Panc1 (cell line): ENCODE data around the gene B4GALT3. TPM values are rescaled to one million over a fixed set of nuclear protein-coding genes. Genes with fewer than 3 reads are reported as not detected.
A peak's percentile ranks its signal among the peaks of the same experiment; 100 is the strongest.

Experiments used
- ATAC-seq: fragments of 200-7000 bp; cut with Tn5 transposase; 2 replicates; pipeline ENCODE4 v1.9.1; 2020; ENCODE audit warnings: mild to moderate bottlenecking, moderate library complexity
- BruUV-seq: library from RNA; stranded (reverse); fragments of 400-500 nt; replicated peaks from 2 replicates; lab custom pipeline; 2021; lab: Mats Ljungman, UMichigan
- CTCF ChIA-PET: fragments of 300-600 bp; sonication (Branson Sonifier 250); formaldehyde crosslinking; loops from one replicate; lab custom pipeline; 2022; ENCODE audit warnings: antibody characterized with exemption; lab: Charles Lee
- POLR2A ChIA-PET: fragments of 300-600 bp; sonication (Branson Sonifier 250); formaldehyde crosslinking; loops from one replicate; lab custom pipeline; 2022; ENCODE audit warnings: antibody characterized with exemption; lab: Charles Lee
- DNase-seq: peaks from one replicate; pipeline ENCODE4 v3.0.0-alpha.2; 2010; ENCODE audit warnings: low read depth, low spot score
- H3K27ac ChIP-seq: 2 replicates; pipeline ENCODE4 v1.5.1; 2011; ENCODE audit warnings: mild to moderate bottlenecking, low read length, inconsistent platforms
- H3K27me3 ChIP-seq: fragments of 200-500 bp; sonication (Bioruptor generic); 2 replicates; pipeline ENCODE4 v1.6.0; 2014; ENCODE audit warnings: low read length, inconsistent platforms; ENCODE audit not compliant: control insufficient read depth, insufficient read depth
- H3K36me3 ChIP-seq: fragments of 200-500 bp; sonication (Bioruptor generic); 2 replicates; pipeline ENCODE4 v1.5.1; 2014; ENCODE audit warnings: inconsistent platforms, mild to moderate bottlenecking, low read length, moderate library complexity; ENCODE audit not compliant: control insufficient read depth, insufficient read depth
- H3K4me1 ChIP-seq: 2 replicates; pipeline ENCODE4 v1.5.1; 2011; ENCODE audit warnings: inconsistent platforms, mild to moderate bottlenecking, low read length, moderate library complexity; ENCODE audit not compliant: control insufficient read depth, insufficient read depth
- H3K4me3 ChIP-seq, 2 experiments: 2 replicates each; pipeline ENCODE4 v1.5.1; 2011 to 2012; ENCODE audit warnings: low read depth in 2 of 2, low read length in 2 of 2, mild to moderate bottlenecking in 2 of 2, inconsistent platforms in 1 of 2, moderate library complexity in 1 of 2
- H3K9me3 ChIP-seq: fragments of 200-500 bp; sonication (Bioruptor generic); 2 replicates; pipeline ENCODE4 v1.5.1; 2014; ENCODE audit warnings: low read depth, mild to moderate bottlenecking, inconsistent platforms, low read length, moderate library complexity; ENCODE audit not compliant: control insufficient read depth, insufficient read depth
- CTCF ChIP-seq: fragments of 450-650 bp; IDR thresholded peaks from 2 replicates; pipeline ENCODE4 v1.5.1; 2017; ENCODE audit warnings: mild to moderate bottlenecking
- POLR2AphosphoS5 ChIP-seq: IDR thresholded peaks from 2 replicates; pipeline ENCODE4 v1.6.1; 2012; ENCODE audit warnings: mild to moderate bottlenecking, low read depth, low read length, moderate library complexity
- SIN3A ChIP-seq: IDR thresholded peaks from 2 replicates; pipeline ENCODE4 v1.6.1; 2012; ENCODE audit warnings: low read depth, mild to moderate bottlenecking, low read length, moderate library complexity, borderline replicate concordance; ENCODE audit not compliant: insufficient read depth
- TCF7L2 ChIP-seq: IDR thresholded peaks from 2 replicates; pipeline ENCODE4 v1.6.1; 2011; ENCODE audit warnings: mild to moderate bottlenecking, low read depth, low read length, inconsistent platforms
- in situ Hi-C: cut with HindIII; loops from 2 replicates; pipeline ENCODE4 v1.10.0; 2016; ENCODE audit warnings: low sequenced_read_pairs, low pct_unique_long_range_greater_than_20kb
- intact Hi-C: fragments of 100-400 bp; cut with micrococcal nuclease; formaldehyde crosslinking; loops from one replicate; pipeline ENCODE4 v1.10.0; 2022; ENCODE audit not compliant: unreplicated experiment
- total RNA-seq: library from RNA; stranded (reverse); gene quantifications from one replicate; pipeline ENCODE4 v1.2.1, GENCODE V29; 2021; ENCODE audit not compliant: unreplicated experiment
- TF ChIP-seq, protein P1 (sequence below), 2 experiments: IDR thresholded peaks; 2 replicates each; pipeline ENCODE4 v1.6.1; 2011 to 2012; ENCODE audit warnings: low read depth in 2 of 2, control low read depth in 1 of 2, low read length in 1 of 2, mild to moderate bottlenecking in 1 of 2, moderate library complexity in 1 of 2; ENCODE audit not compliant: insufficient read depth in 1 of 2

Gene B4GALT3
- total RNA-seq, 1 experiment from 2014 or later: 28.6 TPM

DNA sequence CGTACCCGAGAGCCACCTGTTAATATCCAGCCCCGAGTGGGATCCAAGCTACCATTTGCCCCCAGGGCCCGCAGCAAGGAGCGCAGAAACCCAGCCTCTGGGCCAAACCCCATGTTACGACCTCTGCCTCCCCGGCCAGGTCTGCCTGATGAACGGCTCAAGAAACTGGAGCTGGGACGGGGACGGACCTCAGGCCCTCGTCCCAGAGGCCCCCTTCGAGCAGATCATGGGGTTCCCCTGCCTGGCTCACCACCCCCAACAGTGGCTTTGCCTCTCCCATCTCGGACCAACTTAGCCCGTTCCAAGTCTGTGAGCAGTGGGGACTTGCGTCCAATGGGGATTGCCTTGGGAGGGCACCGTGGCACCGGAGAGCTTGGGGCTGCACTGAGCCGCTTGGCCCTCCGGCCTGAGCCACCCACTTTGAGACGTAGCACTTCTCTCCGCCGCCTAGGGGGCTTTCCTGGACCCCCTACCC, 16.6 kb downstream of the B4GALT3 start:
- Histone ChIP-seq H3K27ac (no peak overlapping the region), H3K27me3 (no peaks in the 10 kb centered on the region), H3K9me3 (no peaks in the 10 kb centered on the region), H3K36me3 (peaks cover 11% of the 10 kb centered on the region), H3K4me3 (no peak overlapping the region; a peak in 1 of 4 replicates), H3K4me1 (peaks cover 26% of the 10 kb centered on the region)
- ChIA-PET CTCF (no interaction called here), POLR2A (no interaction called here)
- no peak for TF ChIP-seq TCF7L2
- TF ChIP-seq CTCF: no peak
- no peak for TF ChIP-seq POLR2AphosphoS5
- TF ChIP-seq, protein P1, sequence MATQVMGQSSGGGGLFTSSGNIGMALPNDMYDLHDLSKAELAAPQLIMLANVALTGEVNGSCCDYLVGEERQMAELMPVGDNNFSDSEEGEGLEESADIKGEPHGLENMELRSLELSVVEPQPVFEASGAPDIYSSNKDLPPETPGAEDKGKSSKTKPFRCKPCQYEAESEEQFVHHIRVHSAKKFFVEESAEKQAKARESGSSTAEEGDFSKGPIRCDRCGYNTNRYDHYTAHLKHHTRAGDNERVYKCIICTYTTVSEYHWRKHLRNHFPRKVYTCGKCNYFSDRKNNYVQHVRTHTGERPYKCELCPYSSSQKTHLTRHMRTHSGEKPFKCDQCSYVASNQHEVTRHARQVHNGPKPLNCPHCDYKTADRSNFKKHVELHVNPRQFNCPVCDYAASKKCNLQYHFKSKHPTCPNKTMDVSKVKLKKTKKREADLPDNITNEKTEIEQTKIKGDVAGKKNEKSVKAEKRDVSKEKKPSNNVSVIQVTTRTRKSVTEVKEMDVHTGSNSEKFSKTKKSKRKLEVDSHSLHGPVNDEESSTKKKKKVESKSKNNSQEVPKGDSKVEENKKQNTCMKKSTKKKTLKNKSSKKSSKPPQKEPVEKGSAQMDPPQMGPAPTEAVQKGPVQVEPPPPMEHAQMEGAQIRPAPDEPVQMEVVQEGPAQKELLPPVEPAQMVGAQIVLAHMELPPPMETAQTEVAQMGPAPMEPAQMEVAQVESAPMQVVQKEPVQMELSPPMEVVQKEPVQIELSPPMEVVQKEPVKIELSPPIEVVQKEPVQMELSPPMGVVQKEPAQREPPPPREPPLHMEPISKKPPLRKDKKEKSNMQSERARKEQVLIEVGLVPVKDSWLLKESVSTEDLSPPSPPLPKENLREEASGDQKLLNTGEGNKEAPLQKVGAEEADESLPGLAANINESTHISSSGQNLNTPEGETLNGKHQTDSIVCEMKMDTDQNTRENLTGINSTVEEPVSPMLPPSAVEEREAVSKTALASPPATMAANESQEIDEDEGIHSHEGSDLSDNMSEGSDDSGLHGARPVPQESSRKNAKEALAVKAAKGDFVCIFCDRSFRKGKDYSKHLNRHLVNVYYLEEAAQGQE (IDR thresholded peaks at IDR 0.05; ENCODE audit: insufficient read depth in 1 of 2, low read depth in 2 of 2, low read length in 1 of 2): no peak
- TF ChIP-seq SIN3A: no peak
- DNase-seq (no peak), ATAC-seq (no peak)
- intact Hi-C loops (no loop called here), in situ Hi-C loops (no loop called here)
- BruUV-seq: no TSS peak

- BruUV-seq: no TSS peak
- H3K4me1 ChIP-seq: peaks cover 23% of the 10 kb centered on the region
- no peak for TF ChIP-seq SIN3A
- no peak for TF ChIP-seq CTCF
- TF ChIP-seq TCF7L2: no peak
- TF ChIP-seq POLR2AphosphoS5: no peak
- TF ChIP-seq, protein P1 (IDR thresholded peaks at IDR 0.05; ENCODE audit: insufficient read depth in 1 of 2, low read depth in 2 of 2, low read length in 1 of 2): no peak
- no peaks in the 10 kb centered on the region for H3K9me3 ChIP-seq
- no peak for DNase-seq
- H3K4me3 ChIP-seq: peak overlapping the region; percentile 82 to 90
- H3K27me3 ChIP-seq: no peaks in the 10 kb centered on the region
- H3K36me3 ChIP-seq: peaks cover 11% of the 10 kb centered on the region
- in situ Hi-C loops (no loop called here), intact Hi-C loops (no loop called here)
- ATAC-seq: no peak
- peak overlapping the region; percentile 91 for H3K27ac ChIP-seq
- ChIA-PET CTCF (no interaction called here), POLR2A (no interaction called here)
Observed at GRCh38 chr1:161159913-161160243, 17.4 kb downstream of the B4GALT3 start.
